Progenitor cell of endocrine pancreas (in vitro differentiated cells): ENCODE measurements around the gene TSPYL2. TPM values are rescaled to one million over a fixed set of nuclear protein-coding genes. Genes with fewer than 3 reads are reported as not detected.

Source experiments
- DNase-seq: peaks from one replicate; pipeline ENCODE4 v3.0.0; 2021; ENCODE audit warnings: low spot score; ENCODE audit not compliant: unreplicated experiment
- H3K27ac Mint-ChIP-seq: 2 replicates; pipeline ENCODE4 v1.8.0; 2021; ENCODE audit warnings: mild to moderate bottlenecking, moderate library complexity, mixed read lengths
- H3K27me3 Mint-ChIP-seq: 2 replicates; pipeline ENCODE4 v1.8.0; 2021; ENCODE audit warnings: mixed read lengths
- H3K36me3 Mint-ChIP-seq: 2 replicates; pipeline ENCODE4 v1.8.0; 2022; ENCODE audit warnings: mixed read lengths; ENCODE audit not compliant: insufficient read depth
- H3K4me1 Mint-ChIP-seq: 2 replicates; pipeline ENCODE4 v1.8.0; 2021; ENCODE audit warnings: low read depth, mixed read lengths
- H3K4me3 Mint-ChIP-seq: 2 replicates; pipeline ENCODE4 v1.8.0; 2021; ENCODE audit warnings: low read depth, mild to moderate bottlenecking, moderate library complexity, mixed read lengths
- H3K9me3 Mint-ChIP-seq: 2 replicates; pipeline ENCODE4 v1.8.0; 2021; ENCODE audit warnings: low read depth, mixed read lengths
- CTCF ChIP-seq: fragments of 200-600 bp; sonication (generic); IDR thresholded peaks from one replicate; pipeline ENCODE4 v1.5.0; 2021; ENCODE audit warnings: antibody characterized with exemption, mild to moderate bottlenecking; ENCODE audit not compliant: unreplicated experiment
- total RNA-seq: library from RNA; stranded (reverse); gene quantifications from 2 replicates; pipeline ENCODE4 v1.2.1, GENCODE V29; 2021

The TSPYL2 gene
- total RNA-seq, 1 donor from 2014 or later = 54.9 TPM

- Mint-ChIP-seq H3K9me3 (no peaks in the 10 kb centered on the region), H3K36me3 (no peaks in the 10 kb centered on the region), H3K27me3 (no peaks in the 10 kb centered on the region), H3K4me1 (peaks cover 7% of the 10 kb centered on the region), H3K4me3 (peak within 1 kb of the TSS; percentile 74), H3K27ac (peak within 1 kb of the TSS; percentile 18)
- TF ChIP-seq CTCF = no peak
- DNase-seq = peak; percentile 27
Observed at GRCh38 chrX:53048169-53049126, 33.7 kb upstream of the TSPYL2 start, which contains the start of gene GPR173. TSS of gene GPR173 (plus strand) at chrX:53048789. CDS start at chrX:53076622, 27,833 bp downstream.

DNA sequence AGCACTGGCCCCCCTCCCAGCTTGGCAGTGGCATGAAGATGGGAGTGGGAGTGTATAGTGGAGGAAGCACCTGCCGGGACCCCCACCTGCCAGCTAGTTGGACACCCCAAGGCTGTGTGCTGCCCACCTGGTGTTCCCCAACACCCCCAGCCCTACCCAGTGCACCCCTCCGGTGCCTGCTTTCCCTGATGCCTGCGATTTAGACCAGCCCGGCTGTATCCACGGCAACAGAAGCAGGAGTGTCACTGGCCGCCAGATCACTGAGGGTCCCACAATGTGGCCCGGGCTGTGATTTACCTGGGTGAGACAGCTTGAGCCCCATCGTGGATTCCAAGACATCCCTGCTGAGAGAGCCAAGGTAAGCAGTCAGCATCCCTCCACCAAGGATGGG is 33.0 kb upstream of the TSPYL2 start:
- H3K4me3 Mint-ChIP-seq = peak overlapping the region; percentile 74
- no peak for DNase-seq
- H3K27me3 Mint-ChIP-seq = no peaks in the 10 kb centered on the region
- TF ChIP-seq CTCF = no peak
- H3K36me3 Mint-ChIP-seq = no peaks in the 10 kb centered on the region
- H3K27ac Mint-ChIP-seq = no peak overlapping the region
- peaks cover 7% of the 10 kb centered on the region for H3K4me1 Mint-ChIP-seq
- no peaks in the 10 kb centered on the region for H3K9me3 Mint-ChIP-seq

DNA sequence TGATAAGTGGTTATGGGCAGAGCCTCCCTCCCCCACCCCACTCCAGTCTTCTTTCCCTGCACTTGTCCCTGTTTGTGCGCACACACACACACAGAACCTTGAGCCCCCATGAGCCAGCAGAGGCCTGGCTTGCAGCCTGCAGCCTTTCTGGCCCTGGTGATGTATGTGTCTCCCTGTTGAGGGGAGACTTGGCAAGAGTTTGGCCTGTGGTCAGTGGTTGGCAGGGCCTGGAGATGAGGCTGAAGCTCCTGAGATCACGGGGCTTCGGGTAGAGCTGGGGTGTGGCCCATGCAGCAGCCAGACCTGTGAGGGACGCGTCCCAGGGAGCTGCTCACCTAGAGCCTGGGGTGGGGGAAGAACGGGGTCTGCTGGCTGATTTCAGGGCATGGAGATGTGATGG is 31.3 kb upstream of the TSPYL2 start:
- Mint-ChIP-seq H3K36me3 (no peaks in the 10 kb centered on the region), H3K4me3 (no peak overlapping the region), H3K4me1 (peaks cover 7% of the 10 kb centered on the region), H3K9me3 (no peaks in the 10 kb centered on the region), H3K27me3 (no peaks in the 10 kb centered on the region), H3K27ac (no peak overlapping the region)
- DNase-seq = no peak
- TF ChIP-seq CTCF = no peak

- no peaks in the 10 kb centered on the region for H3K4me1 Mint-ChIP-seq
- TF ChIP-seq CTCF = no peak
- no peaks in the 10 kb centered on the region for H3K27me3 Mint-ChIP-seq
- no peak overlapping the region for H3K27ac Mint-ChIP-seq
- no peak overlapping the region for H3K4me3 Mint-ChIP-seq
- H3K9me3 Mint-ChIP-seq = peaks cover 8% of the 10 kb centered on the region
- no peaks in the 10 kb centered on the region for H3K36me3 Mint-ChIP-seq
- DNase-seq = no peak
Observed at GRCh38 chrX:53055244-53055849, 26.8 kb upstream of the TSPYL2 start.

DNA sequence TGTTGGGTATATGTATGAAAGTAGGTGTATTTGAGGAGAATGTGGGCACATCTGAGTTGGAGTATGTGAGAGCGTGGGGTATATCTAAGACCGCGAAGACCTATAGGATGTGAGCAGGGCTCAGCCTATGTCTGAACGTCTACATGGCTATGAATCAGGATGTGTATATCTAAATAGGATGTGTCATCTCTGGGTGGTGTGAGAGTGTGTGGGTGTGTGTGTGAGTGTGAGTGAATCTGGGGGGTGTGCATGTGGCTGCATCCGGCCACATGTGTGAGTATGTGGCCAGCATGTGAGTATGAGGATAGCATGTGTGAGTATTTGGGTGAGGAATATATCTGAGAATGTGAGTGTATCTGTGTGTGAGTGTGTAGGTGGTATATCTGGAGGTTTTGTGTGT is 25.9 kb upstream of the TSPYL2 start:
- no peaks in the 10 kb centered on the region for H3K27me3 Mint-ChIP-seq
- no peaks in the 10 kb centered on the region for H3K4me1 Mint-ChIP-seq
- DNase-seq = no peak
- no peak overlapping the region for H3K4me3 Mint-ChIP-seq
- TF ChIP-seq CTCF = no peak
- no peaks in the 10 kb centered on the region for H3K36me3 Mint-ChIP-seq
- no peak overlapping the region for H3K27ac Mint-ChIP-seq
- H3K9me3 Mint-ChIP-seq = peaks cover 8% of the 10 kb centered on the region
